Panc1 (cell line): ENCODE measurements around the gene PLAC8. TPM values are rescaled to one million over a fixed set of nuclear protein-coding genes. Genes with fewer than 3 reads are reported as not detected.

Experiments
- ATAC-seq: fragments of 200-7000 bp; cut with Tn5 transposase; 2 replicates; pipeline ENCODE4 v1.9.1; 2020; ENCODE audit warnings: mild to moderate bottlenecking, moderate library complexity
- BruUV-seq: library from RNA; stranded (reverse); fragments of 400-500 nt; replicated peaks from 2 replicates; lab custom pipeline; 2021; lab: Mats Ljungman, UMichigan
- CTCF ChIA-PET: fragments of 300-600 bp; sonication (Branson Sonifier 250); formaldehyde crosslinking; loops from one replicate; lab custom pipeline; 2022; ENCODE audit warnings: antibody characterized with exemption; lab: Charles Lee
- POLR2A ChIA-PET: fragments of 300-600 bp; sonication (Branson Sonifier 250); formaldehyde crosslinking; loops from one replicate; lab custom pipeline; 2022; ENCODE audit warnings: antibody characterized with exemption; lab: Charles Lee
- DNase-seq: peaks from one replicate; pipeline ENCODE4 v3.0.0-alpha.2; 2010; ENCODE audit warnings: low read depth, low spot score
- H3K27ac ChIP-seq: 2 replicates; pipeline ENCODE4 v1.5.1; 2011; ENCODE audit warnings: mild to moderate bottlenecking, low read length, inconsistent platforms
- H3K27me3 ChIP-seq: fragments of 200-500 bp; sonication (Bioruptor generic); 2 replicates; pipeline ENCODE4 v1.6.0; 2014; ENCODE audit warnings: low read length, inconsistent platforms; ENCODE audit not compliant: control insufficient read depth, insufficient read depth
- H3K36me3 ChIP-seq: fragments of 200-500 bp; sonication (Bioruptor generic); 2 replicates; pipeline ENCODE4 v1.5.1; 2014; ENCODE audit warnings: inconsistent platforms, mild to moderate bottlenecking, low read length, moderate library complexity; ENCODE audit not compliant: control insufficient read depth, insufficient read depth
- H3K4me1 ChIP-seq: 2 replicates; pipeline ENCODE4 v1.5.1; 2011; ENCODE audit warnings: inconsistent platforms, mild to moderate bottlenecking, low read length, moderate library complexity; ENCODE audit not compliant: control insufficient read depth, insufficient read depth
- H3K4me3 ChIP-seq, 2 experiments: 2 replicates each; pipeline ENCODE4 v1.5.1; 2011 to 2012; ENCODE audit warnings: low read depth in 2 of 2, low read length in 2 of 2, mild to moderate bottlenecking in 2 of 2, inconsistent platforms in 1 of 2, moderate library complexity in 1 of 2
- H3K9me3 ChIP-seq: fragments of 200-500 bp; sonication (Bioruptor generic); 2 replicates; pipeline ENCODE4 v1.5.1; 2014; ENCODE audit warnings: low read depth, mild to moderate bottlenecking, inconsistent platforms, low read length, moderate library complexity; ENCODE audit not compliant: control insufficient read depth, insufficient read depth
- POLR2AphosphoS5 ChIP-seq: IDR thresholded peaks from 2 replicates; pipeline ENCODE4 v1.6.1; 2012; ENCODE audit warnings: mild to moderate bottlenecking, low read depth, low read length, moderate library complexity
- REST ChIP-seq, 2 experiments: IDR thresholded peaks; 2 replicates each; pipeline ENCODE4 v1.6.1; 2011 to 2012; ENCODE audit warnings: low read depth in 2 of 2, control low read depth in 1 of 2, low read length in 1 of 2, mild to moderate bottlenecking in 1 of 2, moderate library complexity in 1 of 2; ENCODE audit not compliant: insufficient read depth in 1 of 2
- SIN3A ChIP-seq: IDR thresholded peaks from 2 replicates; pipeline ENCODE4 v1.6.1; 2012; ENCODE audit warnings: low read depth, mild to moderate bottlenecking, low read length, moderate library complexity, borderline replicate concordance; ENCODE audit not compliant: insufficient read depth
- TCF7L2 ChIP-seq: IDR thresholded peaks from 2 replicates; pipeline ENCODE4 v1.6.1; 2011; ENCODE audit warnings: mild to moderate bottlenecking, low read depth, low read length, inconsistent platforms
- in situ Hi-C: cut with HindIII; loops from 2 replicates; pipeline ENCODE4 v1.10.0; 2016; ENCODE audit warnings: low sequenced_read_pairs, low pct_unique_long_range_greater_than_20kb
- intact Hi-C: fragments of 100-400 bp; cut with micrococcal nuclease; formaldehyde crosslinking; loops from one replicate; pipeline ENCODE4 v1.10.0; 2022; ENCODE audit not compliant: unreplicated experiment
- total RNA-seq: library from RNA; stranded (reverse); gene quantifications from one replicate; pipeline ENCODE4 v1.2.1, GENCODE V29; 2021; ENCODE audit not compliant: unreplicated experiment
- TF ChIP-seq, protein P1 (sequence below): fragments of 450-650 bp; IDR thresholded peaks from 2 replicates; pipeline ENCODE4 v1.5.1; 2017; ENCODE audit warnings: mild to moderate bottlenecking

Gene PLAC8
- total RNA-seq, 1 experiment from 2014 or later, result 154 TPM

DNA sequence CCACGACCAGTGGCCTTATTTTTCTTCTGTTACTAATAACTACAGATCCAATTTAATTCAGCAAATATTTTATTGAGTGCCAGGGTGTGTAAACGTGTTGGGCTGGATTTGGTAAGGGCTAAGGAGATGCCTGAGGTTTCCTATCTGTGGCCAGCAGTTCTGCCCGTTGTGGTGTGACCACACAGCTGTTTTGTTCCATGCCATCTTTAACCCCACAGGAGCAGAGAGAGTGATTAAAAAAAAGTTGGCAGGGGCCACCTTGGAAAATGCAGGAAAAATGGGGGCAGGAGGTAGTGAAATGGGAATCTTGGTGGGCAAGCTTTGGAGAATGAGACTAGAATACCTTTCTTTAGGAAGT is 1.1 kb downstream of the PLAC8 start:
- ChIA-PET POLR2A (interaction anchor here (1.0 kb wide), 1 partner anchor 143 kb away, joined by 14 read pairs; no protein-coding TSS in a partner anchor), CTCF (interaction anchor here (0.5 kb wide), 1 partner anchor 296 kb away, joined by 5 read pairs; no protein-coding TSS in a partner anchor)
- Histone ChIP-seq H3K4me3 (peak overlapping the region; percentile 67 to 74), H3K9me3 (no peaks in the 10 kb centered on the region), H3K27ac (peak overlapping the region; percentile 99), H3K36me3 (no peaks in the 10 kb centered on the region; the same call in 1 of the 2 replicates), H3K4me1 (peaks cover 38% of the 10 kb centered on the region), H3K27me3 (no peaks in the 10 kb centered on the region)
- TF ChIP-seq REST (IDR thresholded peaks at IDR 0.05; ENCODE audit: insufficient read depth in 1 of 2, low read depth in 2 of 2, low read length in 1 of 2), result no peak
- TF ChIP-seq SIN3A, result no peak
- TF ChIP-seq, protein P1, sequence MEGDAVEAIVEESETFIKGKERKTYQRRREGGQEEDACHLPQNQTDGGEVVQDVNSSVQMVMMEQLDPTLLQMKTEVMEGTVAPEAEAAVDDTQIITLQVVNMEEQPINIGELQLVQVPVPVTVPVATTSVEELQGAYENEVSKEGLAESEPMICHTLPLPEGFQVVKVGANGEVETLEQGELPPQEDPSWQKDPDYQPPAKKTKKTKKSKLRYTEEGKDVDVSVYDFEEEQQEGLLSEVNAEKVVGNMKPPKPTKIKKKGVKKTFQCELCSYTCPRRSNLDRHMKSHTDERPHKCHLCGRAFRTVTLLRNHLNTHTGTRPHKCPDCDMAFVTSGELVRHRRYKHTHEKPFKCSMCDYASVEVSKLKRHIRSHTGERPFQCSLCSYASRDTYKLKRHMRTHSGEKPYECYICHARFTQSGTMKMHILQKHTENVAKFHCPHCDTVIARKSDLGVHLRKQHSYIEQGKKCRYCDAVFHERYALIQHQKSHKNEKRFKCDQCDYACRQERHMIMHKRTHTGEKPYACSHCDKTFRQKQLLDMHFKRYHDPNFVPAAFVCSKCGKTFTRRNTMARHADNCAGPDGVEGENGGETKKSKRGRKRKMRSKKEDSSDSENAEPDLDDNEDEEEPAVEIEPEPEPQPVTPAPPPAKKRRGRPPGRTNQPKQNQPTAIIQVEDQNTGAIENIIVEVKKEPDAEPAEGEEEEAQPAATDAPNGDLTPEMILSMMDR, result no peak
- no peak for TF ChIP-seq TCF7L2
- TF ChIP-seq POLR2AphosphoS5, result peak; percentile 50; the same call in 1 of the 2 replicates
- in situ Hi-C loops, result no loop called here
- DNase-seq, result no peak
- intact Hi-C loops, result no loop called here
- 0 out of 2 replicates have a peak, but pooled peaks have one; percentile 6 for ATAC-seq
- no TSS peak for BruUV-seq

GRCh38 chr4:83112678-83113428 is 1.7 kb downstream of the PLAC8 start:
- Histone ChIP-seq H3K27me3 (no peaks in the 10 kb centered on the region), H3K36me3 (no peaks in the 10 kb centered on the region; the same call in 1 of the 2 replicates), H3K4me1 (peaks cover 43% of the 10 kb centered on the region), H3K9me3 (no peaks in the 10 kb centered on the region), H3K4me3 (peak overlapping the region; percentile 67 to 74), H3K27ac (peak overlapping the region; percentile 99)
- peak; percentile 63 for DNase-seq
- BruUV-seq, result TSS peak; percentile 62
- intact Hi-C loops (loop anchor here (1.0 kb wide), 1 partner anchor 144 kb away; no protein-coding TSS in a partner anchor), in situ Hi-C loops (no loop called here)
- ChIA-PET POLR2A (interaction anchor here (0.5 to 1.0 kb wide), 2 partner anchors 93 to 144 kb away, joined by 9 to 14 read pairs; no protein-coding TSS in a partner anchor), CTCF (interaction anchor here (0.5 kb wide), 1 partner anchor 296 kb away, joined by 5 read pairs; no protein-coding TSS in a partner anchor)
- TF ChIP-seq POLR2AphosphoS5, result peak; percentile 51; the same call in 1 of the 2 replicates
- 0 out of 4 replicates have a peak, but pooled peaks of 1 of the 2 experiments have one; percentile 5 for TF ChIP-seq REST (IDR thresholded peaks at IDR 0.05; ENCODE audit: insufficient read depth in 1 of 2, low read depth in 2 of 2, low read length in 1 of 2)
- TF ChIP-seq TCF7L2, result no peak
- peak; percentile 48 for ATAC-seq
